ENCODE results near the gene RFX4.

RFX4 gene

DNA sequence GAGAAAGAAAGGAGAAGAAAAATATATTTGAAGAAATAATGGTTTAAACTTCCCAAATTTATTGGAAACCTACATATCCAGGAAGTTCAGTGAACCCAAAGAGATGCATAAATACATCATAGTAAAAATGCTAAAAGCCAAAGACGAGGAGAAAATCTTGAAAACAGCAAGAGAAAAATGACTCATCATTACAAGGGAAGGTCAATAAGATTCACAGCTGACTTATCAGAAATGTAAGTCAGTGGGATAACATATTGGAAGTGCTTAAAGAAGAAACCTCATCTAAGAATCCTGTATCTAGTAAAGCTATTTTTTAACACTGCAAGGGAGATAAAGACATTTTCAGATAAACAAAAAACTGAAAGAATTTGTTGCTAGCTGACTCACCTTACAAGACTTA, 211.6 kb downstream of the RFX4 start:
- DNase-seq (ENCODE audit: insufficient read length, low spot score) (no peak), FAIRE-seq (no peak)
- no peak for TF ChIP-seq CTCF (IDR thresholded peaks at IDR 0.05; ENCODE audit: insufficient read depth, missing control alignments)

- TF ChIP-seq CTCF (IDR thresholded peaks at IDR 0.05; ENCODE audit: insufficient read depth, missing control alignments) = no peak
- DNase-seq (ENCODE audit: insufficient read length, low spot score) (no peak), FAIRE-seq (no peak)
These were observed 218.4 kb downstream of the RFX4 start for GRCh38 chr12:106801167-106801708.

- no peak for DNase-seq (ENCODE audit: insufficient read length, low spot score)
- FAIRE-seq = no peak
- no peak for TF ChIP-seq CTCF (IDR thresholded peaks at IDR 0.05; ENCODE audit: insufficient read depth, missing control alignments)
These were observed 219.2 kb downstream of the RFX4 start for GRCh38 chr12:106801830-106802533.

DNA sequence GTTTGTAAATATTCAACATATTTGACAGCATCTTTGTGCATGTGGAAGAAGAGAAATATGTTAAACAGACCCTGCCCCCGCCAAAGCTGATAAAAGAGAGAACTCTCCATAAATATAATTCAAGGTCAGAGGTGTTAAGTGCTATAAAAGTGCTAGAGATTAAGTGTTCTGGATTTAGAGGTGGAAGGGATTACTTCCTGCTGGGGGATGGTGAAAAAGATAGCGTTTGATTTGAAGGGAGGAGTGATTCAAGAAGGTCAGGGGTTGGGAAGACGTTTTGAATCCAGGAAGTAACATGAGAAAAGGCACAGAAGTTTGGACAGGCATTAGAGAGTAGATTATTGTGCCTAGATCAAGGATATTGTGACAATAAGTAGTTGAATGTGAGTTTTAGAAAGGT, 221.9 kb downstream of the RFX4 start:
- no peak for FAIRE-seq
- no peak for DNase-seq (ENCODE audit: insufficient read length, low spot score)
- TF ChIP-seq CTCF (IDR thresholded peaks at IDR 0.05; ENCODE audit: insufficient read depth, missing control alignments) = no peak

All from D721Med (cell line).